Measurements from ENCODE around the gene WDR46.
A peak's percentile ranks its signal among the peaks of the same experiment; 100 is the strongest.

WDR46 gene

GRCh38 chr6:33329058-33329457, 40.0 kb upstream of the WDR46 start:
- no peak overlapping the region for H3K27ac ChIP-seq
- no peak for TF ChIP-seq CTCF (IDR thresholded peaks at IDR 0.05; ENCODE audit: low read depth, low read length, missing control alignments)
- in situ Hi-C loops (cut with HindIII; ENCODE audit: low pct_ligation_motif_present, low sequenced_read_pairs): no loop called here
- no peak overlapping the region for H3K4me3 ChIP-seq (ENCODE audit: low read depth, low read length)
- no peak for DNase-seq
- no peaks in the 10 kb centered on the region for H3K36me3 ChIP-seq (replicated peaks)
- H3K27me3 ChIP-seq (replicated peaks): no peaks in the 10 kb centered on the region

- Histone ChIP-seq H3K27ac (no peak overlapping the region), H3K4me3 (ENCODE audit: low read depth, low read length) (no peak overlapping the region), H3K36me3 (replicated peaks) (peaks cover 18% of the 10 kb centered on the region), H3K27me3 (replicated peaks) (no peaks in the 10 kb centered on the region)
- no peak for TF ChIP-seq CTCF (IDR thresholded peaks at IDR 0.05; ENCODE audit: low read depth, low read length, missing control alignments)
- no peak for DNase-seq
- in situ Hi-C loops (cut with HindIII; ENCODE audit: low pct_ligation_motif_present, low sequenced_read_pairs): no loop called here
Measured at GRCh38 chr6:33324125-33324524, 35.1 kb upstream of the WDR46 start.

GRCh38 chr6:33323623-33323948, 34.5 kb upstream of the WDR46 start:
- no peak for DNase-seq
- Histone ChIP-seq H3K27me3 (replicated peaks) (no peaks in the 10 kb centered on the region), H3K4me3 (ENCODE audit: low read depth, low read length) (peak overlapping the region; percentile 83), H3K36me3 (replicated peaks) (peaks cover 23% of the 10 kb centered on the region), H3K27ac (no peak overlapping the region)
- TF ChIP-seq CTCF (IDR thresholded peaks at IDR 0.05; ENCODE audit: low read depth, low read length, missing control alignments): no peak
- in situ Hi-C loops (cut with HindIII; ENCODE audit: low pct_ligation_motif_present, low sequenced_read_pairs): no loop called here

GRCh38 chr6:33321227-33321626, 32.2 kb upstream of the WDR46 start:
- Histone ChIP-seq H3K4me3 (ENCODE audit: low read depth, low read length) (peak overlapping the region; percentile 83), H3K27me3 (replicated peaks) (no peaks in the 10 kb centered on the region), H3K36me3 (replicated peaks) (peaks cover 25% of the 10 kb centered on the region), H3K27ac (peak overlapping the region; percentile 89)
- no peak for TF ChIP-seq CTCF (IDR thresholded peaks at IDR 0.05; ENCODE audit: low read depth, low read length, missing control alignments)
- DNase-seq: no peak
- in situ Hi-C loops (cut with HindIII; ENCODE audit: low pct_ligation_motif_present, low sequenced_read_pairs): no loop called here

GRCh38 chr6:33320315-33321181, 31.5 kb upstream of the WDR46 start:
- Histone ChIP-seq H3K36me3 (replicated peaks) (peaks cover 25% of the 10 kb centered on the region), H3K4me3 (ENCODE audit: low read depth, low read length) (peak overlapping the region; percentile 31), H3K27ac (peak overlapping the region; percentile 89), H3K27me3 (replicated peaks) (no peaks in the 10 kb centered on the region)
- TF ChIP-seq CTCF (IDR thresholded peaks at IDR 0.05; ENCODE audit: low read depth, low read length, missing control alignments): no peak
- DNase-seq: peak; percentile 94
- in situ Hi-C loops (cut with HindIII; ENCODE audit: low pct_ligation_motif_present, low sequenced_read_pairs): no loop called here

- Histone ChIP-seq H3K27me3 (replicated peaks) (no peaks in the 10 kb centered on the region), H3K27ac (peak overlapping the region; percentile 89), H3K4me3 (ENCODE audit: low read depth, low read length) (peak overlapping the region; percentile 20), H3K36me3 (replicated peaks) (peaks cover 25% of the 10 kb centered on the region)
- DNase-seq: no peak
- in situ Hi-C loops (cut with HindIII; ENCODE audit: low pct_ligation_motif_present, low sequenced_read_pairs): no loop called here
- no peak for TF ChIP-seq CTCF (IDR thresholded peaks at IDR 0.05; ENCODE audit: low read depth, low read length, missing control alignments)
Measured at GRCh38 chr6:33319939-33320314, 30.9 kb upstream of the WDR46 start.

All from brain microvascular endothelial cell (primary cell).